Neural progenitor cell (in vitro differentiated cells): Measurements from ENCODE around the gene TCL1B. TPM values are rescaled to one million over a fixed set of nuclear protein-coding genes. Genes with fewer than 3 reads are reported as not detected.

ENCODE experiments used
- DNase-seq: peaks from one replicate; pipeline ENCODE4 v3.0.0-alpha.2; 2016; ENCODE audit warnings: low spot score
- H2AFZ ChIP-seq: fragments of 200-600 bp; sonication (generic); replicated peaks from 2 replicates; pipeline ENCODE4 v1.6.1; 2016; ENCODE audit warnings: antibody characterized with exemption
- H3F3A ChIP-seq: fragments of 200-600 bp; sonication (generic); 2 replicates; pipeline ENCODE4 v1.6.1; 2016; ENCODE audit warnings: antibody characterized with exemption, low read depth
- H3K27ac ChIP-seq: fragments of 200-600 bp; sonication (generic); 2 replicates; pipeline ENCODE4 v1.5.1; 2016; ENCODE audit warnings: mild to moderate bottlenecking
- H3K27me3 ChIP-seq: fragments of 200-600 bp; sonication (generic); 2 replicates; pipeline ENCODE4 v1.6.1; 2016; ENCODE audit warnings: mild to moderate bottlenecking, moderate library complexity
- H3K36me3 ChIP-seq: fragments of 200-600 bp; sonication (generic); 2 replicates; pipeline ENCODE4 v1.5.1; 2016
- H3K4me1 ChIP-seq: fragments of 200-600 bp; sonication (generic); 2 replicates; pipeline ENCODE4 v1.6.1; 2016; ENCODE audit warnings: mixed run types
- H3K4me2 ChIP-seq: fragments of 200-600 bp; sonication (generic); 2 replicates; pipeline ENCODE4 v1.6.1; 2016
- H3K4me3 ChIP-seq: fragments of 200-600 bp; sonication (generic); 2 replicates; pipeline ENCODE4 v1.5.1; 2016
- H3K79me2 ChIP-seq: fragments of 200-600 bp; sonication (generic); 2 replicates; pipeline ENCODE4 v1.6.1; 2016; ENCODE audit warnings: low read depth
- H3K9ac ChIP-seq: fragments of 200-600 bp; sonication (generic); 2 replicates; pipeline ENCODE4 v1.6.1; 2016
- H3K9me3 ChIP-seq: fragments of 200-600 bp; sonication (generic); 2 replicates; pipeline ENCODE4 v1.5.1; 2016; ENCODE audit warnings: low read depth
- H4K20me1 ChIP-seq: fragments of 200-600 bp; sonication (generic); 2 replicates; pipeline ENCODE4 v1.6.1; 2016; ENCODE audit warnings: low read depth
- H3K27ac Mint-ChIP-seq: 3 replicates; pipeline ENCODE4 v1.8.0; 2021; ENCODE audit warnings: mixed read lengths
- H3K27me3 Mint-ChIP-seq: 2 replicates; pipeline ENCODE4 v1.8.0; 2022; ENCODE audit warnings: low read depth, mild to moderate bottlenecking, inconsistent platforms, moderate library complexity, mixed read lengths; ENCODE audit not compliant: insufficient read depth
- H3K36me3 Mint-ChIP-seq: 3 replicates; pipeline ENCODE4 v1.8.0; 2021; ENCODE audit warnings: mixed read lengths
- H3K4me1 Mint-ChIP-seq: 3 replicates; pipeline ENCODE4 v1.8.0; 2021; ENCODE audit warnings: mixed read lengths
- H3K4me3 Mint-ChIP-seq: 3 replicates; pipeline ENCODE4 v1.8.0; 2021; ENCODE audit warnings: mild to moderate bottlenecking, moderate library complexity, mixed read lengths
- H3K9me3 Mint-ChIP-seq: 3 replicates; pipeline ENCODE4 v1.8.0; 2020; ENCODE audit warnings: mixed read lengths
- CTCF ChIP-seq: fragments of 200-600 bp; sonication (generic); IDR thresholded peaks from 2 replicates; pipeline ENCODE4 v1.5.1; 2017; ENCODE audit warnings: antibody characterized with exemption, mild to moderate bottlenecking
- EZH2 ChIP-seq: fragments of 200-600 bp; sonication (generic); IDR thresholded peaks from 2 replicates; pipeline ENCODE4 v1.6.1; 2017; ENCODE audit warnings: antibody characterized with exemption, mild to moderate bottlenecking, moderate library complexity
- EZH2phosphoT487 ChIP-seq: fragments of 200-600 bp; sonication (generic); IDR thresholded peaks from 2 replicates; pipeline ENCODE4 v1.6.1; 2017; ENCODE audit warnings: antibody characterized with exemption
- total RNA-seq: library from RNA; depleted of rRNA; stranded (reverse); fragments of >200 nt; gene quantifications from 2 replicates; pipeline ENCODE4 v1.2.3, GENCODE V29; 2015; ENCODE audit warnings: low replicate concordance

Gene TCL1B
- total RNA-seq, 1 donor from 2014 or later: not detected

- H3F3A ChIP-seq: no peaks in the 10 kb centered on the region
Measured at GRCh38 chr14:95647926-95648325, 38.3 kb upstream of the TCL1B start.

GRCh38 chr14:95649230-95649629 is 37.0 kb upstream of the TCL1B start:
- no peaks in the 10 kb centered on the region for H3K9me3 ChIP-seq

More at GRCh38 chr14:95647926-95648325, 38.3 kb upstream of the TCL1B start:
- no peak overlapping the region for H3K4me3 Mint-ChIP-seq
- no peaks in the 10 kb centered on the region for H3K9me3 Mint-ChIP-seq
- Histone ChIP-seq H4K20me1 (no peaks in the 10 kb centered on the region), H2AFZ (no peak overlapping the region), H3K27me3 (no peaks in the 10 kb centered on the region), H3K9ac (no peak overlapping the region), H3K9me3 (no peaks in the 10 kb centered on the region), H3K79me2 (no peaks in the 10 kb centered on the region), H3K36me3 (no peaks in the 10 kb centered on the region), H3K4me3 (no peak overlapping the region), H3K27ac (no peak overlapping the region), H3K4me1 (peaks cover 9% of the 10 kb centered on the region), H3K4me2 (no peak overlapping the region)
- H3K36me3 Mint-ChIP-seq: no peaks in the 10 kb centered on the region
- H3K27me3 Mint-ChIP-seq: peaks cover 6% of the 10 kb centered on the region
- no peak for DNase-seq
- H3K4me1 Mint-ChIP-seq: no peaks in the 10 kb centered on the region
- H3K27ac Mint-ChIP-seq: no peak overlapping the region
- no peak for TF ChIP-seq EZH2phosphoT487
- no peak for TF ChIP-seq EZH2
- TF ChIP-seq CTCF: no peak

GRCh38 chr14:95651028-95651427 is 35.2 kb upstream of the TCL1B start:
- Histone ChIP-seq H3K36me3 (no peaks in the 10 kb centered on the region), H3K4me3 (no peak overlapping the region), H3K4me2 (no peak overlapping the region), H3K27me3 (no peaks in the 10 kb centered on the region), H2AFZ (peak overlapping the region; percentile 50), H3F3A (no peaks in the 10 kb centered on the region), H3K9me3 (no peaks in the 10 kb centered on the region), H3K79me2 (no peaks in the 10 kb centered on the region), H3K4me1 (peaks cover 9% of the 10 kb centered on the region), H3K27ac (no peak overlapping the region), H3K9ac (no peak overlapping the region), H4K20me1 (no peaks in the 10 kb centered on the region)
- no peak for DNase-seq
- TF ChIP-seq CTCF (no peak), EZH2phosphoT487 (no peak), EZH2 (no peak)
- no peak overlapping the region for H3K27ac Mint-ChIP-seq
- H3K27me3 Mint-ChIP-seq: peaks cover 6% of the 10 kb centered on the region
- H3K36me3 Mint-ChIP-seq: no peaks in the 10 kb centered on the region
- no peak overlapping the region for H3K4me3 Mint-ChIP-seq
- no peaks in the 10 kb centered on the region for H3K9me3 Mint-ChIP-seq
- H3K4me1 Mint-ChIP-seq: no peaks in the 10 kb centered on the region

More at GRCh38 chr14:95649230-95649629, 37.0 kb upstream of the TCL1B start:
- Histone ChIP-seq H3K27me3 (no peaks in the 10 kb centered on the region), H3K4me1 (peaks cover 9% of the 10 kb centered on the region), H3K4me2 (no peak overlapping the region), H3K4me3 (no peak overlapping the region), H3K27ac (no peak overlapping the region), H2AFZ (no peak overlapping the region), H3K9ac (no peak overlapping the region), H3K79me2 (no peaks in the 10 kb centered on the region), H3F3A (no peaks in the 10 kb centered on the region), H3K36me3 (no peaks in the 10 kb centered on the region), H4K20me1 (no peaks in the 10 kb centered on the region)
- DNase-seq: no peak
- Mint-ChIP-seq H3K36me3 (no peaks in the 10 kb centered on the region), H3K27me3 (peaks cover 6% of the 10 kb centered on the region), H3K4me1 (no peaks in the 10 kb centered on the region), H3K9me3 (no peaks in the 10 kb centered on the region), H3K27ac (no peak overlapping the region), H3K4me3 (no peak overlapping the region)
- TF ChIP-seq EZH2phosphoT487 (no peak), CTCF (no peak), EZH2 (no peak)
